ENCODE measurements around the gene LMCD1.

DNA sequence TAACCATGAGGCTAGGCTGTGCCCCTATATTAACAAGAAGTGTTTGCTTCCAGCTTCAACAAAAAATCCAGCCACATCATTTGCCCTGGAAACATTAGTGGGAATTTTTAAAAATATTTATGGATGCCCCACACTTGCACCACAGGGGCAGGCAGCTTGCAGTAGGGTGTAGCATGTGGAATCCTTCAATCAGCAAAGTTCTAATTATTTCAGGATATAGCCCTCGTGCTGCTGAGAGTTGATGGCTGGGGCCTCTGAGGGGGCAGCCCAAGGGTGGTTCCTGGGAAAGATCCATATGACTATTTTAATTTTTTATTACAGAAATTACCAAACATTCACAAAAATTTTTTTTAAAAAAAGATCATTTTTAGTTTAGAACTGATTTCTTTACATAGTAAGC lies 35.1 kb upstream of the LMCD1 start:
- TF ChIP-seq POLR2AphosphoS5 (IDR thresholded peaks at IDR 0.05; ENCODE audit: low read depth, low read length) (no peak), TAF1 (IDR thresholded peaks at IDR 0.05; ENCODE audit: borderline replicate concordance, insufficient read depth, low read length) (no peak), SIN3A (IDR thresholded peaks at IDR 0.05; ENCODE audit: borderline replicate concordance, insufficient read depth, low read length) (no peak)
- TF ChIP-seq, protein P1, sequence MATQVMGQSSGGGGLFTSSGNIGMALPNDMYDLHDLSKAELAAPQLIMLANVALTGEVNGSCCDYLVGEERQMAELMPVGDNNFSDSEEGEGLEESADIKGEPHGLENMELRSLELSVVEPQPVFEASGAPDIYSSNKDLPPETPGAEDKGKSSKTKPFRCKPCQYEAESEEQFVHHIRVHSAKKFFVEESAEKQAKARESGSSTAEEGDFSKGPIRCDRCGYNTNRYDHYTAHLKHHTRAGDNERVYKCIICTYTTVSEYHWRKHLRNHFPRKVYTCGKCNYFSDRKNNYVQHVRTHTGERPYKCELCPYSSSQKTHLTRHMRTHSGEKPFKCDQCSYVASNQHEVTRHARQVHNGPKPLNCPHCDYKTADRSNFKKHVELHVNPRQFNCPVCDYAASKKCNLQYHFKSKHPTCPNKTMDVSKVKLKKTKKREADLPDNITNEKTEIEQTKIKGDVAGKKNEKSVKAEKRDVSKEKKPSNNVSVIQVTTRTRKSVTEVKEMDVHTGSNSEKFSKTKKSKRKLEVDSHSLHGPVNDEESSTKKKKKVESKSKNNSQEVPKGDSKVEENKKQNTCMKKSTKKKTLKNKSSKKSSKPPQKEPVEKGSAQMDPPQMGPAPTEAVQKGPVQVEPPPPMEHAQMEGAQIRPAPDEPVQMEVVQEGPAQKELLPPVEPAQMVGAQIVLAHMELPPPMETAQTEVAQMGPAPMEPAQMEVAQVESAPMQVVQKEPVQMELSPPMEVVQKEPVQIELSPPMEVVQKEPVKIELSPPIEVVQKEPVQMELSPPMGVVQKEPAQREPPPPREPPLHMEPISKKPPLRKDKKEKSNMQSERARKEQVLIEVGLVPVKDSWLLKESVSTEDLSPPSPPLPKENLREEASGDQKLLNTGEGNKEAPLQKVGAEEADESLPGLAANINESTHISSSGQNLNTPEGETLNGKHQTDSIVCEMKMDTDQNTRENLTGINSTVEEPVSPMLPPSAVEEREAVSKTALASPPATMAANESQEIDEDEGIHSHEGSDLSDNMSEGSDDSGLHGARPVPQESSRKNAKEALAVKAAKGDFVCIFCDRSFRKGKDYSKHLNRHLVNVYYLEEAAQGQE (IDR thresholded peaks at IDR 0.05; ENCODE audit: insufficient read depth in 1 of 2, low read depth in 2 of 2, low read length in 2 of 2), result no peak

Data from PFSK-1 (cell line).